ENCODE data around the gene FYB1. TPM values are rescaled to one million over a fixed set of nuclear protein-coding genes. Genes with fewer than 3 reads are reported as not detected.

The FYB1 gene
- total and polyA plus RNA-seq, 2 of the 4 experiments (the other 2 are of a cell fraction) = not detected

DNA sequence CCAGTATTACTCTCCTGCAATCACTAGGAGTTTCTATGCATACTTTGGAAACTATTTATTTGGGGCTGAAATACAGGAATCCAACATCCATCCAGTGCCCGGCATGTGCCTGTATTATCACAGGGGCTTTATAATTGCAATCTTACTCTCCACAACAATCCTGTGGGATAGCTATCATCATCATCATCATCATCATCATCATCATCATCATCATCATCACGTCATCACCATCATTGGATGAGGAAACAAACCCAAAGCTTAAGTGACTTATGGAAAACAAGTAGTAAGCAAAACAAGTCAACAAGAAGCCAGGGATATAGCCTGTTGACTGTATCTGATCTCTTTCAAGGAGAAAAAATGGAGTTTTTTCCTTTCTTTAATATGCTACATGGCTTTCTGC lies 47.8 kb upstream of the FYB1 start:
- no peak overlapping the region for H3K4ac ChIP-seq (ENCODE audit: low read depth, low read length)
- DNase-seq (no peak), ATAC-seq (ENCODE audit: low read depth) (no peak)
- H4K8ac ChIP-seq (ENCODE audit: low read depth in 2 of 2, low read length in 2 of 2) = no peak overlapping the region
- H2AK9ac ChIP-seq (replicated peaks; ENCODE audit: low read depth, low read length, poor library complexity) = no peak overlapping the region
- H2AFZ ChIP-seq (replicated peaks; ENCODE audit: low read length, poor library complexity) = no peak overlapping the region
- no peak overlapping the region for H3K23ac ChIP-seq (ENCODE audit: low read depth, low read length)
- no TSS peak for BruUV-seq (replicated peaks)
- no peak overlapping the region for H3K14ac ChIP-seq (replicated peaks; ENCODE audit: low read depth, low read length)
- ChIA-PET CTCF (no interaction called here), POLR2A (ENCODE audit: unreplicated experiment) (no interaction called here)
- no peak overlapping the region for H4K91ac ChIP-seq (ENCODE audit: insufficient read depth, low read depth, low read length)
- no CpG with 5 or more reads among the region's 2 CpGs for WGBS, 2 experiments (ENCODE audit: extremely low coverage in 2 of 2, insufficient read length in 1 of 2)
- H3K79me1 ChIP-seq (ENCODE audit: low read depth in 1 of 2, low read length in 2 of 2) = no peaks in the 10 kb centered on the region
- no peak overlapping the region for H3K56ac ChIP-seq (ENCODE audit: extremely low read depth, insufficient read depth, low read length)
- no peak overlapping the region for H3K27ac ChIP-seq (ENCODE audit: insufficient read depth, low read length)
- dilution Hi-C loops (cut with HindIII; ENCODE audit: low sequenced_read_pairs, unreplicated experiment) = no loop called here
- in situ Hi-C loops (cut with MboI; ENCODE audit: low sequenced_read_pairs) = no loop called here
- H3K9me1 ChIP-seq (ENCODE audit: insufficient read depth, low read length) = no peaks in the 10 kb centered on the region
- H2BK120ac ChIP-seq (ENCODE audit: low read depth, low read length) = no peak overlapping the region
- H2BK5ac ChIP-seq (ENCODE audit: low read depth, low read length, poor library complexity, severe bottlenecking) = no peak overlapping the region
- TF ChIP-seq MAZ (IDR thresholded peaks at IDR 0.05; ENCODE audit: borderline replicate concordance, low read depth, low read length) = no peak
- TF ChIP-seq FOS (IDR thresholded peaks at IDR 0.05; ENCODE audit: low read depth, low read length) = no peak
- TF ChIP-seq RCOR1 (IDR thresholded peaks at IDR 0.05; ENCODE audit: insufficient replicate concordance, low read length) = no peak
- no peak for TF ChIP-seq NFE2L2 (IDR thresholded peaks at IDR 0.05; ENCODE audit: low read depth, low read length)
- TF ChIP-seq SMC3 (IDR thresholded peaks at IDR 0.05; ENCODE audit: low read depth, low read length) = no peak
- TF ChIP-seq MAFK (IDR thresholded peaks at IDR 0.05; ENCODE audit: low read depth, low read length) = no peak
- TF ChIP-seq, protein P1, sequence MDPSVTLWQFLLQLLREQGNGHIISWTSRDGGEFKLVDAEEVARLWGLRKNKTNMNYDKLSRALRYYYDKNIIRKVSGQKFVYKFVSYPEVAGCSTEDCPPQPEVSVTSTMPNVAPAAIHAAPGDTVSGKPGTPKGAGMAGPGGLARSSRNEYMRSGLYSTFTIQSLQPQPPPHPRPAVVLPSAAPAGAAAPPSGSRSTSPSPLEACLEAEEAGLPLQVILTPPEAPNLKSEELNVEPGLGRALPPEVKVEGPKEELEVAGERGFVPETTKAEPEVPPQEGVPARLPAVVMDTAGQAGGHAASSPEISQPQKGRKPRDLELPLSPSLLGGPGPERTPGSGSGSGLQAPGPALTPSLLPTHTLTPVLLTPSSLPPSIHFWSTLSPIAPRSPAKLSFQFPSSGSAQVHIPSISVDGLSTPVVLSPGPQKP (IDR thresholded peaks at IDR 0.05; ENCODE audit: borderline replicate concordance, low read depth, low read length) = no peak
- TF ChIP-seq CEBPB (IDR thresholded peaks at IDR 0.05; ENCODE audit: low read depth, low read length) = no peak
- TF ChIP-seq MXI1 (IDR thresholded peaks at IDR 0.05; ENCODE audit: borderline replicate concordance, low read depth, low read length) = no peak
- no peak for TF ChIP-seq BHLHE40 (IDR thresholded peaks at IDR 0.05; ENCODE audit: low read depth, low read length)
- no peak for TF ChIP-seq POLR2A (IDR thresholded peaks at IDR 0.05; ENCODE audit: low read depth, low read length)
- no peak for TF ChIP-seq RFX5 (IDR thresholded peaks at IDR 0.05; ENCODE audit: low read depth, low read length)
- TF ChIP-seq, protein P2, sequence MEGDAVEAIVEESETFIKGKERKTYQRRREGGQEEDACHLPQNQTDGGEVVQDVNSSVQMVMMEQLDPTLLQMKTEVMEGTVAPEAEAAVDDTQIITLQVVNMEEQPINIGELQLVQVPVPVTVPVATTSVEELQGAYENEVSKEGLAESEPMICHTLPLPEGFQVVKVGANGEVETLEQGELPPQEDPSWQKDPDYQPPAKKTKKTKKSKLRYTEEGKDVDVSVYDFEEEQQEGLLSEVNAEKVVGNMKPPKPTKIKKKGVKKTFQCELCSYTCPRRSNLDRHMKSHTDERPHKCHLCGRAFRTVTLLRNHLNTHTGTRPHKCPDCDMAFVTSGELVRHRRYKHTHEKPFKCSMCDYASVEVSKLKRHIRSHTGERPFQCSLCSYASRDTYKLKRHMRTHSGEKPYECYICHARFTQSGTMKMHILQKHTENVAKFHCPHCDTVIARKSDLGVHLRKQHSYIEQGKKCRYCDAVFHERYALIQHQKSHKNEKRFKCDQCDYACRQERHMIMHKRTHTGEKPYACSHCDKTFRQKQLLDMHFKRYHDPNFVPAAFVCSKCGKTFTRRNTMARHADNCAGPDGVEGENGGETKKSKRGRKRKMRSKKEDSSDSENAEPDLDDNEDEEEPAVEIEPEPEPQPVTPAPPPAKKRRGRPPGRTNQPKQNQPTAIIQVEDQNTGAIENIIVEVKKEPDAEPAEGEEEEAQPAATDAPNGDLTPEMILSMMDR (conservative IDR thresholded peaks at IDR 0.05; ENCODE audit: low read depth, low read length) = no peak
- no peak for TF ChIP-seq RAD21 (IDR thresholded peaks at IDR 0.05; ENCODE audit: low read length)
- no peaks in the 10 kb centered on the region for H3K9me3 ChIP-seq (ENCODE audit: control insufficient read depth, insufficient read depth, low read length)
- H2BK20ac ChIP-seq (ENCODE audit: low read depth, low read length) = no peak overlapping the region
- no peak overlapping the region for H2BK15ac ChIP-seq (ENCODE audit: low read depth, low read length)
- H3K4me1 ChIP-seq (ENCODE audit: control insufficient read depth, insufficient read depth, low read length) = no peaks in the 10 kb centered on the region
- no peak overlapping the region for H4K5ac ChIP-seq (ENCODE audit: low read depth, low read length)
- no peaks in the 10 kb centered on the region for H3K36me3 ChIP-seq (ENCODE audit: control insufficient read depth, insufficient read depth, low read length)
- H2AK5ac ChIP-seq (ENCODE audit: low read depth, low read length) = no peak overlapping the region
- no peak overlapping the region for H3K9ac ChIP-seq (ENCODE audit: low read depth, low read length)
- no peak overlapping the region for H3K4me3 ChIP-seq (ENCODE audit: insufficient read depth, low read depth, low read length)
- H4K20me1 ChIP-seq (ENCODE audit: insufficient read depth, low read length) = no peaks in the 10 kb centered on the region
- H3K4me2 ChIP-seq (ENCODE audit: low read depth, low read length) = no peak overlapping the region
- H3K27me3 ChIP-seq (ENCODE audit: control insufficient read depth, insufficient read depth, low read length) = peaks cover 2% of the 10 kb centered on the region; the same call in 1 of the 2 replicates
- no peak overlapping the region for H3K18ac ChIP-seq (ENCODE audit: low read depth, low read length)
- intact Hi-C loops (cut with micrococcal nuclease) = no loop called here
